ENCODE data around the gene B4GALNT1. TPM values are rescaled to one million over a fixed set of nuclear protein-coding genes. Genes with fewer than 3 reads are reported as not detected.

B4GALNT1 gene
- total RNA-seq, 1 donor from 2014 or later, result 83.9 TPM

- Mint-ChIP-seq H3K4me1 (ENCODE audit: low read depth, unreplicated experiment) (peaks cover 27% of the 10 kb centered on the region), H3K9me3 (ENCODE audit: unreplicated experiment) (peaks cover 21% of the 10 kb centered on the region), H3K27me3 (ENCODE audit: unreplicated experiment) (peaks cover 52% of the 10 kb centered on the region), H3K4me3 (ENCODE audit: unreplicated experiment) (peak overlapping the region; percentile 84), H3K27ac (ENCODE audit: unreplicated experiment) (peak overlapping the region; percentile 44), H3K36me3 (ENCODE audit: unreplicated experiment) (peaks cover 19% of the 10 kb centered on the region)
- TF ChIP-seq, protein P1, sequence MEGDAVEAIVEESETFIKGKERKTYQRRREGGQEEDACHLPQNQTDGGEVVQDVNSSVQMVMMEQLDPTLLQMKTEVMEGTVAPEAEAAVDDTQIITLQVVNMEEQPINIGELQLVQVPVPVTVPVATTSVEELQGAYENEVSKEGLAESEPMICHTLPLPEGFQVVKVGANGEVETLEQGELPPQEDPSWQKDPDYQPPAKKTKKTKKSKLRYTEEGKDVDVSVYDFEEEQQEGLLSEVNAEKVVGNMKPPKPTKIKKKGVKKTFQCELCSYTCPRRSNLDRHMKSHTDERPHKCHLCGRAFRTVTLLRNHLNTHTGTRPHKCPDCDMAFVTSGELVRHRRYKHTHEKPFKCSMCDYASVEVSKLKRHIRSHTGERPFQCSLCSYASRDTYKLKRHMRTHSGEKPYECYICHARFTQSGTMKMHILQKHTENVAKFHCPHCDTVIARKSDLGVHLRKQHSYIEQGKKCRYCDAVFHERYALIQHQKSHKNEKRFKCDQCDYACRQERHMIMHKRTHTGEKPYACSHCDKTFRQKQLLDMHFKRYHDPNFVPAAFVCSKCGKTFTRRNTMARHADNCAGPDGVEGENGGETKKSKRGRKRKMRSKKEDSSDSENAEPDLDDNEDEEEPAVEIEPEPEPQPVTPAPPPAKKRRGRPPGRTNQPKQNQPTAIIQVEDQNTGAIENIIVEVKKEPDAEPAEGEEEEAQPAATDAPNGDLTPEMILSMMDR (IDR thresholded peaks at IDR 0.05; ENCODE audit: partially characterized antibody, unreplicated experiment), result peak; percentile 92
- peak; percentile 90 for DNase-seq
Measured at GRCh38 chr12:57621497-57622292, 11.3 kb downstream of the B4GALNT1 start.

DNA sequence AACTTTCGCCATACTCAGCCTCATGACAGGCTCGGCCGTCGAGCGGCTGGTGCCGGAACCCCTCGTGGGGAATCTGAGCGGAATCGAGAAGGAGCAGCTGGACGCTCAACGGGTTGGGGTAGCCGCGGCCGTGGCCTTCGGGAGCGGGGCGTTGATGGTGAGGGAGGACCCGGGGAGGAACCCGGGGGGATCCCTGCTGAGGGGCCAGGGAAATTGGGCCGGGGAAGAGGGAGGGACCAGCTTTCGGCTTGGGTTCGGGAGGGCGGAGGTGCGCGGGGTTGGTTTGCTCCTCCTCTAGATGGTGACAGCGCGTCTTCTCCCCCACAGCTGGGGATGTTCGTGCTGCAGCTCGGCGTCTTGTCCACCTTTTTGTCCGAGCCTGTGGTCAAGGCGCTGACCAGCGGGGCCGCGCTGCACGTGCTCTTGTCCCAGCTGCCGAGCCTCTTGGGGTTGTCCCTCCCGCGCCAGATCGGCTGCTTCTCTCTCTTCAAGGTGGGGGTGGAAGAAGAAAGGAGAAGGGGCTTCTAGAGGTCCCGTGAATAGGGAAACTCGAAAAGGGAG is 12.0 kb downstream of the B4GALNT1 start:
- peak overlapping the region; percentile 84 for H3K4me3 Mint-ChIP-seq (ENCODE audit: unreplicated experiment)
- peak; percentile 42 for DNase-seq
- peaks cover 19% of the 10 kb centered on the region for H3K36me3 Mint-ChIP-seq (ENCODE audit: unreplicated experiment)
- H3K9me3 Mint-ChIP-seq (ENCODE audit: unreplicated experiment), result peaks cover 17% of the 10 kb centered on the region
- TF ChIP-seq, protein P1 (IDR thresholded peaks at IDR 0.05; ENCODE audit: partially characterized antibody, unreplicated experiment), result no peak
- H3K27ac Mint-ChIP-seq (ENCODE audit: unreplicated experiment), result peak overlapping the region; percentile 2
- peaks cover 47% of the 10 kb centered on the region for H3K27me3 Mint-ChIP-seq (ENCODE audit: unreplicated experiment)
- H3K4me1 Mint-ChIP-seq (ENCODE audit: low read depth, unreplicated experiment), result peaks cover 26% of the 10 kb centered on the region

DNA sequence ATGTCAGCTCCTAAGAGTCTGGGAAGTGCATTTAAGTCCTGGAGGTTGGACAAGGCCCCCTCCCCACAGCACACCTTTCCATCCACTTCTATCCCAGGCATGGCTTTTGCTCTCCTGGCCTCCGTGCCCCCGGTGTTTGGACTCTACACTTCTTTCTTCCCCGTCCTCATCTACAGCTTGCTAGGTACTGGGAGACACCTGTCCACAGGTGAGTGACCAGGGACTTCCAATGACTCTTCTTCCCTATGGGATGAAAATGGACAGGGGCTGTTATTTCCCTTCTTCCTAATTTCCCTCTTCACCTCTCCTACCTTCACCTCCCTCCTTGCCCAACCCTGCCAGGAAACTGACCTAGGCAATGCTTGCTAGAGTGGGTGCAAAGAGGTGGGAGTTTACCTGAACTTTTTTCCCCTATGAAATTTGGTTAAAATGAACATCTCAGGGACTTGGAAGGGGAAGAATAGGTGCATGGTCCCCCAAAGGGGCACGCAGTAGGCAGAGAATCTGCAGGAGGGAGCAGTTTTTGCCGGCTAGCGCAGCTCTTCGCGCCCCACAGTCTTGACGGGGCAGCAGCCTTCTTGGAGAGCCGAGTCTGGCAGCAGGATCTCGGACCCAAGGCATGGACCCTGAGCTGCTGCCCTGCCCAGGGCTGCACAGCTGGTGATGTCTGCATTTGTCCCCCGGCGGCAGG is 12.6 kb downstream of the B4GALNT1 start:
- H3K36me3 Mint-ChIP-seq (ENCODE audit: unreplicated experiment), result peaks cover 19% of the 10 kb centered on the region
- peaks cover 23% of the 10 kb centered on the region for H3K4me1 Mint-ChIP-seq (ENCODE audit: low read depth, unreplicated experiment)
- peaks cover 44% of the 10 kb centered on the region for H3K27me3 Mint-ChIP-seq (ENCODE audit: unreplicated experiment)
- peak overlapping the region; percentile 2 for H3K27ac Mint-ChIP-seq (ENCODE audit: unreplicated experiment)
- H3K9me3 Mint-ChIP-seq (ENCODE audit: unreplicated experiment), result peaks cover 17% of the 10 kb centered on the region
- no peak for DNase-seq
- TF ChIP-seq, protein P1 (IDR thresholded peaks at IDR 0.05; ENCODE audit: partially characterized antibody, unreplicated experiment), result no peak
- H3K4me3 Mint-ChIP-seq (ENCODE audit: unreplicated experiment), result peak overlapping the region; percentile 84

GRCh38 chr12:57619434-57620244 is 13.4 kb downstream of the B4GALNT1 start:
- peaks cover 19% of the 10 kb centered on the region for H3K36me3 Mint-ChIP-seq (ENCODE audit: unreplicated experiment)
- peaks cover 29% of the 10 kb centered on the region for H3K4me1 Mint-ChIP-seq (ENCODE audit: low read depth, unreplicated experiment)
- TF ChIP-seq, protein P1 (IDR thresholded peaks at IDR 0.05; ENCODE audit: partially characterized antibody, unreplicated experiment), result no peak
- DNase-seq, result peak; percentile 40
- peak overlapping the region; percentile 59 for H3K4me3 Mint-ChIP-seq (ENCODE audit: unreplicated experiment)
- H3K27me3 Mint-ChIP-seq (ENCODE audit: unreplicated experiment), result peaks cover 40% of the 10 kb centered on the region
- H3K27ac Mint-ChIP-seq (ENCODE audit: unreplicated experiment), result no peak overlapping the region
- peaks cover 17% of the 10 kb centered on the region for H3K9me3 Mint-ChIP-seq (ENCODE audit: unreplicated experiment)

All from glutamatergic neuron (in vitro differentiated cells).